ENCODE results near the gene CLDN9.

Gene CLDN9

DNA sequence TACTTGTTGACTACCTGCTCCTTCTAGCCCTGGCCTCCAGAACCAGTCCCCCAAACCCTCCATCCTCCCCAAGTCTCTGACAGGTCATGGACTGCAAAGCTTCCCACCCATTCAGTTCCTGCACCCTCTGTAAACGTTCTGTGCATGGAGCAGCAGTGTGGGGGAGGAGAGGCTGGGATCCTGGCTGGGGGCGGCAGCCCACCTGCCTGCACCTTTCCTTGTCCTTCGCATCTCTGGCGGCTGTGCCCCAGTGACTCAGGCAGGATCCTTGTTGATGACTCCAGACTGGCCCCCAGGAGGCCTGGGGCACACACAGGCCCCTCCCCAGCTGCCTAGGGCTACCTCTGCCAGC is 30.8 kb upstream of the CLDN9 start:
- no peak for ATAC-seq
- TF ChIP-seq GLIS3 (CRISPR knock-in tag; IDR thresholded peaks at IDR 0.05) (no peak), CSDC2 (CRISPR knock-in tag; IDR thresholded peaks at IDR 0.05) (no peak), ZNF565 (CRISPR knock-in tag; conservative IDR thresholded peaks at IDR 0.05; ENCODE audit: low read depth) (no peak), PPARA (CRISPR knock-in tag; IDR thresholded peaks at IDR 0.05; ENCODE audit: borderline replicate concordance) (no peak), ESRRG (CRISPR knock-in tag; IDR thresholded peaks at IDR 0.05) (no peak), TCF4 (CRISPR knock-in tag; IDR thresholded peaks at IDR 0.05; ENCODE audit: borderline replicate concordance) (no peak), ISL1 (CRISPR knock-in tag; IDR thresholded peaks at IDR 0.05) (no peak), ZNF8 (CRISPR knock-in tag; IDR thresholded peaks at IDR 0.05) (no peak), SNAI2 (CRISPR knock-in tag; IDR thresholded peaks at IDR 0.05) (no peak), ZC3H10 (CRISPR knock-in tag; IDR thresholded peaks at IDR 0.05) (no peak)
- TF ChIP-seq, protein P1, sequence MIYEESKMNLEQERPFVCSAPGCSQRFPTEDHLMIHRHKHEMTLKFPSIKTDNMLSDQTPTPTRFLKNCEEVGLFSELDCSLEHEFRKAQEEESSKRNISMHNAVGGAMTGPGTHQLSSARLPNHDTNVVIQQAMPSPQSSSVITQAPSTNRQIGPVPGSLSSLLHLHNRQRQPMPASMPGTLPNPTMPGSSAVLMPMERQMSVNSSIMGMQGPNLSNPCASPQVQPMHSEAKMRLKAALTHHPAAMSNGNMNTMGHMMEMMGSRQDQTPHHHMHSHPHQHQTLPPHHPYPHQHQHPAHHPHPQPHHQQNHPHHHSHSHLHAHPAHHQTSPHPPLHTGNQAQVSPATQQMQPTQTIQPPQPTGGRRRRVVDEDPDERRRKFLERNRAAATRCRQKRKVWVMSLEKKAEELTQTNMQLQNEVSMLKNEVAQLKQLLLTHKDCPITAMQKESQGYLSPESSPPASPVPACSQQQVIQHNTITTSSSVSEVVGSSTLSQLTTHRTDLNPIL (CRISPR knock-in tag; IDR thresholded peaks at IDR 0.05; ENCODE audit: low read depth), result no peak
- TF ChIP-seq, protein P2, sequence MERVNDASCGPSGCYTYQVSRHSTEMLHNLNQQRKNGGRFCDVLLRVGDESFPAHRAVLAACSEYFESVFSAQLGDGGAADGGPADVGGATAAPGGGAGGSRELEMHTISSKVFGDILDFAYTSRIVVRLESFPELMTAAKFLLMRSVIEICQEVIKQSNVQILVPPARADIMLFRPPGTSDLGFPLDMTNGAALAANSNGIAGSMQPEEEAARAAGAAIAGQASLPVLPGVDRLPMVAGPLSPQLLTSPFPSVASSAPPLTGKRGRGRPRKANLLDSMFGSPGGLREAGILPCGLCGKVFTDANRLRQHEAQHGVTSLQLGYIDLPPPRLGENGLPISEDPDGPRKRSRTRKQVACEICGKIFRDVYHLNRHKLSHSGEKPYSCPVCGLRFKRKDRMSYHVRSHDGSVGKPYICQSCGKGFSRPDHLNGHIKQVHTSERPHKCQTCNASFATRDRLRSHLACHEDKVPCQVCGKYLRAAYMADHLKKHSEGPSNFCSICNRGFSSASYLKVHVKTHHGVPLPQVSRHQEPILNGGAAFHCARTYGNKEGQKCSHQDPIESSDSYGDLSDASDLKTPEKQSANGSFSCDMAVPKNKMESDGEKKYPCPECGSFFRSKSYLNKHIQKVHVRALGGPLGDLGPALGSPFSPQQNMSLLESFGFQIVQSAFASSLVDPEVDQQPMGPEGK (CRISPR knock-in tag; IDR thresholded peaks at IDR 0.05; ENCODE audit: borderline replicate concordance), result no peak
- TF ChIP-seq, protein P3, sequence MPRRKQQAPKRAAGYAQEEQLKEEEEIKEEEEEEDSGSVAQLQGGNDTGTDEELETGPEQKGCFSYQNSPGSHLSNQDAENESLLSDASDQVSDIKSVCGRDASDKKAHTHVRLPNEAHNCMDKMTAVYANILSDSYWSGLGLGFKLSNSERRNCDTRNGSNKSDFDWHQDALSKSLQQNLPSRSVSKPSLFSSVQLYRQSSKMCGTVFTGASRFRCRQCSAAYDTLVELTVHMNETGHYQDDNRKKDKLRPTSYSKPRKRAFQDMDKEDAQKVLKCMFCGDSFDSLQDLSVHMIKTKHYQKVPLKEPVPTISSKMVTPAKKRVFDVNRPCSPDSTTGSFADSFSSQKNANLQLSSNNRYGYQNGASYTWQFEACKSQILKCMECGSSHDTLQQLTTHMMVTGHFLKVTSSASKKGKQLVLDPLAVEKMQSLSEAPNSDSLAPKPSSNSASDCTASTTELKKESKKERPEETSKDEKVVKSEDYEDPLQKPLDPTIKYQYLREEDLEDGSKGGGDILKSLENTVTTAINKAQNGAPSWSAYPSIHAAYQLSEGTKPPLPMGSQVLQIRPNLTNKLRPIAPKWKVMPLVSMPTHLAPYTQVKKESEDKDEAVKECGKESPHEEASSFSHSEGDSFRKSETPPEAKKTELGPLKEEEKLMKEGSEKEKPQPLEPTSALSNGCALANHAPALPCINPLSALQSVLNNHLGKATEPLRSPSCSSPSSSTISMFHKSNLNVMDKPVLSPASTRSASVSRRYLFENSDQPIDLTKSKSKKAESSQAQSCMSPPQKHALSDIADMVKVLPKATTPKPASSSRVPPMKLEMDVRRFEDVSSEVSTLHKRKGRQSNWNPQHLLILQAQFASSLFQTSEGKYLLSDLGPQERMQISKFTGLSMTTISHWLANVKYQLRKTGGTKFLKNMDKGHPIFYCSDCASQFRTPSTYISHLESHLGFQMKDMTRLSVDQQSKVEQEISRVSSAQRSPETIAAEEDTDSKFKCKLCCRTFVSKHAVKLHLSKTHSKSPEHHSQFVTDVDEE (CRISPR knock-in tag; IDR thresholded peaks at IDR 0.05), result no peak

DNA sequence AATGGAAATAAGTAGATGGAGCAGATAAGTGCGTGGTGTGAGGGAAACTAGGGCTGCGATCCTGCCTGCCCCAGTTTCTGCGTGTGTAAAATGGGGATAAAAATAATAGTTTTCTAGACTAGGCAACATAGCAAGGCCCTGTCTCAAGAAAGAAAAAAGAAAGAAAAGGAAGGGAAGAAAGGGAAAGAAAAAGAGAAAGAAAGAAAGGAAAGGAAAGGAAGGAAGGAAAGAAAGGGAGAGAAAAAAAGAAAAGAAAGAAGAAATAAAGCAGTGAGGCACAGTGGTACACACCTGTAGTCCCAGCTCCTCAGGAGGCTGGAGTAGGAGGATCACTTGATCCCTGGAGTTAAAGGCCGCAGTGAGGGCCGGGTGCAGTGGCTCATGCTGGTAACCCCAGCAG is 30.3 kb upstream of the CLDN9 start:
- TF ChIP-seq ZNF565 (CRISPR knock-in tag; conservative IDR thresholded peaks at IDR 0.05; ENCODE audit: low read depth), result no peak
- TF ChIP-seq, protein P3 (CRISPR knock-in tag; IDR thresholded peaks at IDR 0.05), result no peak
- TF ChIP-seq ISL1 (CRISPR knock-in tag; IDR thresholded peaks at IDR 0.05), result no peak
- no peak for TF ChIP-seq TCF4 (CRISPR knock-in tag; IDR thresholded peaks at IDR 0.05; ENCODE audit: borderline replicate concordance)
- TF ChIP-seq PPARA (CRISPR knock-in tag; IDR thresholded peaks at IDR 0.05; ENCODE audit: borderline replicate concordance), result no peak
- TF ChIP-seq ZNF8 (CRISPR knock-in tag; IDR thresholded peaks at IDR 0.05), result no peak
- no peak for TF ChIP-seq OSR1 (CRISPR knock-in tag; IDR thresholded peaks at IDR 0.05)
- TF ChIP-seq, protein P4, sequence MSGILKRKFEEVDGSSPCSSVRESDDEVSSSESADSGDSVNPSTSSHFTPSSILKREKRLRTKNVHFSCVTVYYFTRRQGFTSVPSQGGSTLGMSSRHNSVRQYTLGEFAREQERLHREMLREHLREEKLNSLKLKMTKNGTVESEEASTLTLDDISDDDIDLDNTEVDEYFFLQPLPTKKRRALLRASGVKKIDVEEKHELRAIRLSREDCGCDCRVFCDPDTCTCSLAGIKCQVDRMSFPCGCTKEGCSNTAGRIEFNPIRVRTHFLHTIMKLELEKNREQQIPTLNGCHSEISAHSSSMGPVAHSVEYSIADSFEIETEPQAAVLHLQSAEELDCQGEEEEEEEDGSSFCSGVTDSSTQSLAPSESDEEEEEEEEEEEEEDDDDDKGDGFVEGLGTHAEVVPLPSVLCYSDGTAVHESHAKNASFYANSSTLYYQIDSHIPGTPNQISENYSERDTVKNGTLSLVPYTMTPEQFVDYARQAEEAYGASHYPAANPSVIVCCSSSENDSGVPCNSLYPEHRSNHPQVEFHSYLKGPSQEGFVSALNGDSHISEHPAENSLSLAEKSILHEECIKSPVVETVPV (CRISPR knock-in tag; IDR thresholded peaks at IDR 0.05), result no peak
- TF ChIP-seq CSDC2 (CRISPR knock-in tag; IDR thresholded peaks at IDR 0.05), result no peak
- no peak for TF ChIP-seq RARB (CRISPR knock-in tag; IDR thresholded peaks at IDR 0.05)
- no peak for TF ChIP-seq ARNTL (CRISPR knock-in tag; IDR thresholded peaks at IDR 0.05; ENCODE audit: borderline replicate concordance, low read depth)
- TF ChIP-seq ZFP3 (CRISPR knock-in tag; IDR thresholded peaks at IDR 0.05), result no peak
- ATAC-seq, result no peak

DNA sequence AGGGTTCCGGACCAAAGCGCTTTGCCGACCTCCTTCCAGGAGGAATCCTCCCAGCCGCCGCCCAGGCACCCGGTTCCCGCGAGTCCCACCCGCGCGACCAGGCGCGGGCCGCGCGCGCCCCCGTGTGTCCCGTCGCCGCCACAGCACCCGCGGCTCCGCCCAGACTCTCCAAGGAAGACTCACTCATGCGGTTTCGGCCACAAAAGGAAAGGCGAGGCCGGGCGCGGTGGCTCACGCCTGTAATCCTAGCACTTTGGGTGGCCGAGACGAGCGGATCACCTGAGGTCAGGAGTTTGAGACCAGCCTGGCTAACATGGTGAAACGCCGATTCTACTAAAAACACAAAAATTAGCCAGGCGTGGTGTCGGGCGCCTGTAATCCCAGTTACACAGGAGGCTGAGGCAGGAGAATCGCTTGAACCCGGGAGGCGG is 29.0 kb upstream of the CLDN9 start:
- ATAC-seq, result peak; percentile 79
- no peak for TF ChIP-seq RARB (CRISPR knock-in tag; IDR thresholded peaks at IDR 0.05)
- TF ChIP-seq ZNF8 (CRISPR knock-in tag; IDR thresholded peaks at IDR 0.05), result no peak
- TF ChIP-seq ARNTL (CRISPR knock-in tag; IDR thresholded peaks at IDR 0.05; ENCODE audit: borderline replicate concordance, low read depth), result no peak
- no peak for TF ChIP-seq SNAI2 (CRISPR knock-in tag; IDR thresholded peaks at IDR 0.05)
- TF ChIP-seq, protein P1 (CRISPR knock-in tag; IDR thresholded peaks at IDR 0.05; ENCODE audit: low read depth), result no peak
- no peak for TF ChIP-seq ZNF565 (CRISPR knock-in tag; conservative IDR thresholded peaks at IDR 0.05; ENCODE audit: low read depth)
- no peak for TF ChIP-seq BACH2 (CRISPR knock-in tag; IDR thresholded peaks at IDR 0.05; ENCODE audit: borderline replicate concordance)
- TF ChIP-seq, protein P5, sequence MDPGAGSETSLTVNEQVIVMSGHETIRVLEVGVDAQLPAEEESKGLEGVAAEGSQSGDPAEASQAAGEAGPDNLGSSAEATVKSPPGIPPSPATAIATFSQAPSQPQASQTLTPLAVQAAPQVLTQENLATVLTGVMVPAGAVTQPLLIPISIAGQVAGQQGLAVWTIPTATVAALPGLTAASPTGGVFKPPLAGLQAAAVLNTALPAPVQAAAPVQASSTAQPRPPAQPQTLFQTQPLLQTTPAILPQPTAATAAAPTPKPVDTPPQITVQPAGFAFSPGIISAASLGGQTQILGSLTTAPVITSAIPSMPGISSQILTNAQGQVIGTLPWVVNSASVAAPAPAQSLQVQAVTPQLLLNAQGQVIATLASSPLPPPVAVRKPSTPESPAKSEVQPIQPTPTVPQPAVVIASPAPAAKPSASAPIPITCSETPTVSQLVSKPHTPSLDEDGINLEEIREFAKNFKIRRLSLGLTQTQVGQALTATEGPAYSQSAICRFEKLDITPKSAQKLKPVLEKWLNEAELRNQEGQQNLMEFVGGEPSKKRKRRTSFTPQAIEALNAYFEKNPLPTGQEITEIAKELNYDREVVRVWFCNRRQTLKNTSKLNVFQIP (CRISPR knock-in tag; IDR thresholded peaks at IDR 0.05; ENCODE audit: borderline replicate concordance, low read depth), result no peak
- TF ChIP-seq, protein P4 (CRISPR knock-in tag; IDR thresholded peaks at IDR 0.05), result no peak
- no peak for TF ChIP-seq TCF4 (CRISPR knock-in tag; IDR thresholded peaks at IDR 0.05; ENCODE audit: borderline replicate concordance)
- no peak for TF ChIP-seq ZNF70 (CRISPR knock-in tag; IDR thresholded peaks at IDR 0.05)

Data from SK-N-SH treated with all-trans-retinoic acid at 6 μM for 48 hours (cell line).